OCI-LY3 (cell line): ENCODE data around the gene PTGS1.

Source experiments
- EZH2phosphoT487 ChIP-seq: fragments of 200-600 bp; shearing (Covaris generic); IDR thresholded peaks from 2 replicates; pipeline ENCODE4 v1.6.1; 2018; ENCODE audit warnings: antibody characterized with exemption, mixed run types, low read depth
- TF ChIP-seq, protein P1 (sequence below): fragments of 200-600, 300-600 bp; sonication (generic); IDR thresholded peaks from 2 replicates; pipeline ENCODE4 v1.5.1; 2014; ENCODE audit warnings: antibody characterized with exemption, low read length, low read depth

DNA sequence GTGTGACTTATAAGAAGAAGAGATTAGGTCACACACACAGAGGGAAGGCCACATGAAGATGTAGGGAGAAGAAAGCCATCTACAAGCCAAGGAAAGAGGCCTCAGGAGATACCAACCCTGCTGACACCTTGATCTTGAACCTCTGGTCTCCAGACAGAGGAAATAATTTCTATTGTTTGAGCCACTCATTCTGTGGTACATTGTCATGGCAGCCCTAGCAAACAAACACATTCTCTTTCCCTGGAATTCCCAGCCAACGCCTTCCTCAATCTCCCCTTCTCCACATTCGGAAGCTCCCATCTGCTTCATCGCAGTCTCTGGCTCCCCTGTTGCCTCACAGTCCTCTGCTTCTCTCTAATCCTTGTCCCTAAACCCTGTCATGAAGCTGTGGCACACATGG is 16.7 kb downstream of the PTGS1 start:
- TF ChIP-seq, protein P1, sequence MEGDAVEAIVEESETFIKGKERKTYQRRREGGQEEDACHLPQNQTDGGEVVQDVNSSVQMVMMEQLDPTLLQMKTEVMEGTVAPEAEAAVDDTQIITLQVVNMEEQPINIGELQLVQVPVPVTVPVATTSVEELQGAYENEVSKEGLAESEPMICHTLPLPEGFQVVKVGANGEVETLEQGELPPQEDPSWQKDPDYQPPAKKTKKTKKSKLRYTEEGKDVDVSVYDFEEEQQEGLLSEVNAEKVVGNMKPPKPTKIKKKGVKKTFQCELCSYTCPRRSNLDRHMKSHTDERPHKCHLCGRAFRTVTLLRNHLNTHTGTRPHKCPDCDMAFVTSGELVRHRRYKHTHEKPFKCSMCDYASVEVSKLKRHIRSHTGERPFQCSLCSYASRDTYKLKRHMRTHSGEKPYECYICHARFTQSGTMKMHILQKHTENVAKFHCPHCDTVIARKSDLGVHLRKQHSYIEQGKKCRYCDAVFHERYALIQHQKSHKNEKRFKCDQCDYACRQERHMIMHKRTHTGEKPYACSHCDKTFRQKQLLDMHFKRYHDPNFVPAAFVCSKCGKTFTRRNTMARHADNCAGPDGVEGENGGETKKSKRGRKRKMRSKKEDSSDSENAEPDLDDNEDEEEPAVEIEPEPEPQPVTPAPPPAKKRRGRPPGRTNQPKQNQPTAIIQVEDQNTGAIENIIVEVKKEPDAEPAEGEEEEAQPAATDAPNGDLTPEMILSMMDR, result no peak
- no peak for TF ChIP-seq EZH2phosphoT487
